PC-3 (cell line): ENCODE results near the gene OR2C1. TPM values are rescaled to one million over a fixed set of nuclear protein-coding genes. Genes with fewer than 3 reads are reported as not detected.

ENCODE experiments used
- ATAC-seq: fragments of 200-7000 bp; cut with Tn5 transposase; 2 replicates; pipeline ENCODE4 v1.9.1; 2020; ENCODE audit warnings: mild to moderate bottlenecking, moderate library complexity
- BruUV-seq: library from RNA; stranded (reverse); fragments of 400-500 nt; replicated peaks from 2 replicates; lab custom pipeline; 2021; lab: Mats Ljungman, UMichigan
- CTCF ChIA-PET: fragments of 300-600 bp; sonication (Branson Sonifier 250); formaldehyde crosslinking; loops from one replicate; lab custom pipeline; 2022; ENCODE audit warnings: antibody characterized with exemption; lab: Charles Lee
- POLR2A ChIA-PET: fragments of 300-600 bp; sonication (Branson Sonifier 250); formaldehyde crosslinking; loops from one replicate; lab custom pipeline; 2022; ENCODE audit warnings: antibody characterized with exemption; ENCODE audit not compliant: unreplicated experiment; lab: Charles Lee
- DNase-seq: peaks from one replicate; pipeline ENCODE4 v3.0.0-alpha.2; 2015
- H2AFZ ChIP-seq: fragments of 300-600 bp; sonication (generic); 2 replicates; pipeline ENCODE4 v1.6.0; 2016; ENCODE audit warnings: antibody characterized with exemption, low read length
- H3F3A ChIP-seq: fragments of 300-600 bp; sonication (generic); one replicate; pipeline ENCODE4 v1.6.0; 2017; ENCODE audit warnings: antibody characterized with exemption, low read length, control low read depth, mild to moderate bottlenecking; ENCODE audit not compliant: unreplicated experiment
- H3K27ac ChIP-seq: fragments of 300-600 bp; sonication (generic); 2 replicates; pipeline ENCODE4 v1.5.1; 2016; ENCODE audit warnings: mild to moderate bottlenecking, low read length
- H3K27me3 ChIP-seq: fragments of 300-600 bp; sonication (generic); 2 replicates; pipeline ENCODE4 v1.6.1; 2016; ENCODE audit warnings: low read length, mixed read lengths
- H3K36me3 ChIP-seq: fragments of 300-600 bp; sonication (generic); 2 replicates; pipeline ENCODE4 v1.6.1; 2016; ENCODE audit warnings: low read depth, mixed run types, low read length, mixed read lengths
- H3K4me1 ChIP-seq: fragments of 300-600 bp; sonication (generic); 2 replicates; pipeline ENCODE4 v1.5.1; 2016; ENCODE audit warnings: low read length; ENCODE audit not compliant: insufficient read depth
- H3K4me2 ChIP-seq: fragments of 300-600 bp; sonication (generic); 2 replicates; pipeline ENCODE4 v1.6.0; 2016; ENCODE audit warnings: low read length
- H3K4me3 ChIP-seq: fragments of 300-600 bp; sonication (generic); 2 replicates; pipeline ENCODE4 v1.5.1; 2016; ENCODE audit warnings: mild to moderate bottlenecking, low read length, mixed read lengths
- H3K79me2 ChIP-seq: fragments of 300-600 bp; sonication (generic); 2 replicates; pipeline ENCODE4 v1.6.1; 2017; ENCODE audit warnings: low read length, mixed read lengths
- H3K9ac ChIP-seq: fragments of 300-600 bp; sonication (generic); 2 replicates; pipeline ENCODE4 v1.6.0; 2016; ENCODE audit warnings: mild to moderate bottlenecking, low read length
- H3K9me2 ChIP-seq: fragments of 300-600 bp; sonication (generic); replicated peaks from 2 replicates; pipeline ENCODE4 v1.6.1; 2016; ENCODE audit warnings: mixed run types, low read length, mixed read lengths
- H3K9me3 ChIP-seq: fragments of 300-600 bp; sonication (generic); 2 replicates; pipeline ENCODE4 v1.6.1; 2016; ENCODE audit warnings: low read length, mixed read lengths
- H4K20me1 ChIP-seq: fragments of 300-600 bp; sonication (generic); 2 replicates; pipeline ENCODE4 v1.6.1; 2016; ENCODE audit warnings: low read length, mixed read lengths
- CTCF ChIP-seq: fragments of 300-600 bp; sonication (generic); conservative IDR thresholded peaks from 2 replicates; pipeline ENCODE4 v1.5.1; 2017; ENCODE audit warnings: antibody characterized with exemption, low read depth, mild to moderate bottlenecking, low read length
- EZH2 ChIP-seq: fragments of 300-600 bp; sonication (generic); IDR thresholded peaks from one replicate; pipeline ENCODE4 v1.6.1; 2017; ENCODE audit warnings: antibody characterized with exemption, mild to moderate bottlenecking, low read length; ENCODE audit not compliant: unreplicated experiment
- EZH2phosphoT487 ChIP-seq: fragments of 300-600 bp; sonication (generic); IDR thresholded peaks from 2 replicates; pipeline ENCODE4 v1.6.1; 2018; ENCODE audit warnings: mild to moderate bottlenecking, antibody characterized with exemption, low read length, borderline replicate concordance
- intact Hi-C: fragments of 100-400 bp; cut with micrococcal nuclease; formaldehyde crosslinking; loops from 2 replicates; pipeline ENCODE4 v1.9.0; 2023
- total RNA-seq: library from RNA; depleted of rRNA; stranded (reverse); fragments of >200 nt; gene quantifications from 2 replicates; pipeline ENCODE4 v1.2.3, GENCODE V29; 2014

OR2C1 gene
- total RNA-seq, 1 experiment from 2014 or later, result not detected

GRCh38 chr16:3363793-3364192 lies 8.1 kb downstream of the OR2C1 start:
- no peak overlapping the region for H3K27ac ChIP-seq
- intact Hi-C loops, result no loop called here
- no peak overlapping the region for H3K4me2 ChIP-seq
- BruUV-seq, result no TSS peak
- 0 out of 2 replicates have a peak, but pooled peaks cover 4% of the 10 kb centered on the region for H3K27me3 ChIP-seq
- no peaks in the 10 kb centered on the region for H3K9me3 ChIP-seq
- peaks cover 8% of the 10 kb centered on the region; the same call in 1 of the 2 replicates for H3K4me1 ChIP-seq
- no peaks in the 10 kb centered on the region for H3K36me3 ChIP-seq
- H3K4me3 ChIP-seq, result no peak overlapping the region
- ATAC-seq (no peak), DNase-seq (no peak)
- TF ChIP-seq CTCF (no peak), EZH2phosphoT487 (no peak), EZH2 (no peak)
- no peak overlapping the region for H3K9ac ChIP-seq
- no peak overlapping the region for H2AFZ ChIP-seq
- POLR2A ChIA-PET, result no interaction called here
- no peaks in the 10 kb centered on the region for H4K20me1 ChIP-seq
- peaks cover 8% of the 10 kb centered on the region; the same call in 1 of the 2 replicates for H3K79me2 ChIP-seq
- H3K9me2 ChIP-seq, result no peaks in the 10 kb centered on the region
- CTCF ChIA-PET, result no interaction called here
- no peaks in the 10 kb centered on the region for H3F3A ChIP-seq

- intact Hi-C loops, result no loop called here
- POLR2A ChIA-PET, result interaction anchor here (0.6 kb wide), 2 partner anchors 37 to 100 kb away, joined by 3 to 7 read pairs; no protein-coding TSS in a partner anchor
- H3K27me3 ChIP-seq, result 0 out of 2 replicates have a peak, but pooled peaks cover 4% of the 10 kb centered on the region
- no TSS peak for BruUV-seq
- H3K27ac ChIP-seq, result peak overlapping the region; percentile 87
- H3K79me2 ChIP-seq, result peaks cover 8% of the 10 kb centered on the region; the same call in 1 of the 2 replicates
- no peaks in the 10 kb centered on the region for H4K20me1 ChIP-seq
- CTCF ChIA-PET, result no interaction called here
- no peaks in the 10 kb centered on the region for H3K9me2 ChIP-seq
- peak overlapping the region; percentile 95 for H3K4me2 ChIP-seq
- DNase-seq, result peak; percentile 90
- no peaks in the 10 kb centered on the region for H3F3A ChIP-seq
- peaks cover 8% of the 10 kb centered on the region; the same call in 1 of the 2 replicates for H3K4me1 ChIP-seq
- ATAC-seq, result peak; percentile 99
- no peaks in the 10 kb centered on the region for H3K9me3 ChIP-seq
- peak overlapping the region; percentile 80 for H3K4me3 ChIP-seq
- peak overlapping the region; percentile 93 for H3K9ac ChIP-seq
- no peaks in the 10 kb centered on the region for H3K36me3 ChIP-seq
- H2AFZ ChIP-seq, result peak overlapping the region; percentile 92
- no peak for TF ChIP-seq CTCF
Measured at GRCh38 chr16:3364774-3365427, 9.2 kb downstream of the OR2C1 start.

GRCh38 chr16:3369073-3369472 lies 13.4 kb downstream of the OR2C1 start:
- no TSS peak for BruUV-seq
- Histone ChIP-seq H3K9ac (no peak overlapping the region), H4K20me1 (no peaks in the 10 kb centered on the region), H3F3A (no peaks in the 10 kb centered on the region), H3K27me3 (no peaks in the 10 kb centered on the region), H3K9me2 (no peaks in the 10 kb centered on the region), H3K4me2 (no peak overlapping the region), H3K79me2 (peaks cover 8% of the 10 kb centered on the region; the same call in 1 of the 2 replicates), H3K9me3 (no peaks in the 10 kb centered on the region), H3K36me3 (no peaks in the 10 kb centered on the region), H3K4me1 (peaks cover 8% of the 10 kb centered on the region; the same call in 1 of the 2 replicates), H2AFZ (no peak overlapping the region), H3K4me3 (no peak overlapping the region), H3K27ac (no peak overlapping the region)
- no peak for ATAC-seq
- no peak for DNase-seq
- ChIA-PET CTCF (no interaction called here), POLR2A (no interaction called here)
- TF ChIP-seq EZH2phosphoT487 (no peak), CTCF (no peak), EZH2 (no peak)
- intact Hi-C loops, result no loop called here
